Thyroid gland (tissue), 4 donors: ENCODE data around the gene ZSWIM8. TPM values are rescaled to one million over a fixed set of nuclear protein-coding genes. Genes with fewer than 3 reads are reported as not detected.
A peak's percentile ranks its signal among the peaks of the same experiment; 100 is the strongest.

ENCODE experiments used
- DNase-seq, 2 donors: peaks; one replicate each; pipeline ENCODE4 v3.0.0-alpha.2; 2019
- H3K27ac ChIP-seq, 3 donors: fragments of 200-600 bp; sonication (generic); 1 replicate in 2 of 3; 2 replicates in 1 of 3; pipeline ENCODE4 v1.5.1; 2016 to 2019; ENCODE audit warnings: mild to moderate bottlenecking in 1 of 3, moderate library complexity in 1 of 3
- H3K27me3 ChIP-seq: fragments of 200-600 bp; sonication (generic); one replicate; pipeline ENCODE4 v1.5.1; 2019
- H3K36me3 ChIP-seq, 2 donors: fragments of 200-600 bp; sonication (generic); one replicate each; pipeline ENCODE4 v1.5.1; 2016 to 2019
- H3K4me1 ChIP-seq, 2 donors: fragments of 200-600 bp; sonication (generic); one replicate each; pipeline ENCODE4 v1.5.1; 2017 to 2019
- H3K4me3 ChIP-seq, 3 donors: fragments of 200-600 bp; sonication (generic); replicated peaks in 1 of 3; 1 replicate in 2 of 3; 2 replicates in 1 of 3; pipeline ENCODE4 v1.5.1; 2016; ENCODE audit warnings: mild to moderate bottlenecking in 1 of 3
- H3K9me3 ChIP-seq: fragments of 200-600 bp; sonication (generic); one replicate; pipeline ENCODE4 v1.5.1; 2017
- CTCF ChIP-seq, 6 experiments: fragments of 200-600 bp in 3 of 6; fragments of 450-650 bp in 3 of 6; sonication (generic) in 3 of 6; IDR thresholded peaks; one replicate each; pipeline ENCODE4 v1.5.1; 2016 to 2019; ENCODE audit warnings: antibody characterized with exemption in 6 of 6, mild to moderate bottlenecking in 2 of 6, inconsistent platforms in 1 of 6, moderate library complexity in 1 of 6
- POLR2A ChIP-seq, 2 donors: fragments of 450-650 bp; IDR thresholded peaks; one replicate each; pipeline ENCODE4 v1.6.1; 2017; ENCODE audit warnings: antibody characterized with exemption in 2 of 2, mild to moderate bottlenecking in 2 of 2, moderate library complexity in 1 of 2
- WGBS, 2 donors: methylation state at CpG; one replicate each; pipeline ENCODE4 v1.1.5; 2017; 5-methylcytosine and 5-hydroxymethylcytosine counted together
- intact Hi-C: fragments of 100-400 bp; cut with DNase I; formaldehyde crosslinking; loops from one replicate; pipeline ENCODE4 v1.15.1; 2023
- total RNA-seq, 4 donors: library from RNA; depleted of rRNA; stranded (reverse); fragments of >200 nt; gene quantifications; one replicate each; pipeline ENCODE4 v1.2.3, GENCODE V29; 2016

ZSWIM8 gene
- total RNA-seq, 4 donors from 2014 or later, result 67.2 to 199 (median 108) TPM

GRCh38 chr10:73773152-73773879 is 12.1 kb upstream of the ZSWIM8 start:
- peaks cover 26 to 31% of the 10 kb centered on the region in 2 donors for H3K4me1 ChIP-seq
- H3K4me3 ChIP-seq, result peak overlapping the region; percentile 16 to 98 (median 94)
- H3K36me3 ChIP-seq, result peaks cover 32 to 39% of the 10 kb centered on the region in 2 donors
- no peaks in the 10 kb centered on the region for H3K27me3 ChIP-seq
- peak overlapping the region; percentile 80 to 99 (median 89) for H3K27ac ChIP-seq
- WGBS, 2 donors, result 1 to 2% methylated on average over 26 to 27 of the region's 29 CpGs
- peak; percentile 41 to 50 for DNase-seq
- intact Hi-C loops, result no loop called here
- TF ChIP-seq POLR2A (IDR thresholded peaks at IDR 0.05) (no peak), CTCF (IDR thresholded peaks at IDR 0.05) (no peak)
- no peaks in the 10 kb centered on the region for H3K9me3 ChIP-seq

GRCh38 chr10:73774637-73775036 is 10.8 kb upstream of the ZSWIM8 start:
- TF ChIP-seq CTCF (IDR thresholded peaks at IDR 0.05) (no peak), POLR2A (IDR thresholded peaks at IDR 0.05) (no peak)

GRCh38 chr10:73779018-73779417 is 6.4 kb upstream of the ZSWIM8 start:
- intact Hi-C loops, result no loop called here
- 93 to 94% methylated on average over 5 of the region's 5 CpGs for whole genome bisulfite sequencing, 2 donors
- TF ChIP-seq CTCF (IDR thresholded peaks at IDR 0.05) (no peak), POLR2A (IDR thresholded peaks at IDR 0.05) (no peak)

More at GRCh38 chr10:73774637-73775036, 10.8 kb upstream of the ZSWIM8 start:
- H3K27me3 ChIP-seq, result no peaks in the 10 kb centered on the region
- H3K4me1 ChIP-seq, result peaks cover 26 to 31% of the 10 kb centered on the region in 2 donors
- H3K36me3 ChIP-seq, result peaks cover 26 to 29% of the 10 kb centered on the region in 2 donors
- WGBS, 2 donors, result 40 to 55% methylated on average over 5 of the region's 5 CpGs
- no peak overlapping the region for H3K27ac ChIP-seq
- no peak for DNase-seq
- intact Hi-C loops, result no loop called here
- H3K4me3 ChIP-seq, result no peak overlapping the region
- no peaks in the 10 kb centered on the region for H3K9me3 ChIP-seq

GRCh38 chr10:73779539-73780197 is 5.7 kb upstream of the ZSWIM8 start:
- DNase-seq, result no peak
- H3K36me3 ChIP-seq, result peaks cover 12% of the 10 kb centered on the region in 2 donors
- WGBS, 2 donors, result 87 to 92% methylated on average over 3 of the region's 3 CpGs
- H3K27ac ChIP-seq, result no peak overlapping the region
- H3K27me3 ChIP-seq, result no peaks in the 10 kb centered on the region
- intact Hi-C loops, result no loop called here
- no peaks in the 10 kb centered on the region for H3K9me3 ChIP-seq
- no peak overlapping the region for H3K4me3 ChIP-seq
- TF ChIP-seq CTCF (IDR thresholded peaks at IDR 0.05) (no peak), POLR2A (IDR thresholded peaks at IDR 0.05) (no peak)
- peaks cover 19 to 27% of the 10 kb centered on the region in 2 donors for H3K4me1 ChIP-seq

More at GRCh38 chr10:73779018-73779417, 6.4 kb upstream of the ZSWIM8 start:
- H3K27me3 ChIP-seq, result no peaks in the 10 kb centered on the region
- H3K4me1 ChIP-seq, result peaks cover 24 to 32% of the 10 kb centered on the region in 2 donors
- H3K4me3 ChIP-seq, result no peak overlapping the region
- H3K27ac ChIP-seq, result no peak overlapping the region
- no peak for DNase-seq
- no peaks in the 10 kb centered on the region for H3K9me3 ChIP-seq
- H3K36me3 ChIP-seq, result peaks cover 12% of the 10 kb centered on the region in 2 donors

GRCh38 chr10:73780301-73780700 is 5.1 kb upstream of the ZSWIM8 start:
- Histone ChIP-seq H3K4me1 (peaks cover 17 to 24% of the 10 kb centered on the region in 2 donors), H3K9me3 (no peaks in the 10 kb centered on the region), H3K4me3 (no peak overlapping the region), H3K36me3 (peaks cover 12% of the 10 kb centered on the region in 2 donors), H3K27me3 (no peaks in the 10 kb centered on the region), H3K27ac (no peak overlapping the region)
- 83 to 86% methylated on average over 5 of the region's 5 CpGs for WGBS, 2 donors
- intact Hi-C loops, result no loop called here
- no peak for DNase-seq
- TF ChIP-seq CTCF (IDR thresholded peaks at IDR 0.05) (no peak), POLR2A (IDR thresholded peaks at IDR 0.05) (no peak)
